Measurements from ENCODE around the gene ELF2. TPM values are rescaled to one million over a fixed set of nuclear protein-coding genes. Genes with fewer than 3 reads are reported as not detected.

Gene ELF2
- polyA plus RNA-seq, 4 donors: 8.1 to 43.3 (median 12.4) TPM

DNA sequence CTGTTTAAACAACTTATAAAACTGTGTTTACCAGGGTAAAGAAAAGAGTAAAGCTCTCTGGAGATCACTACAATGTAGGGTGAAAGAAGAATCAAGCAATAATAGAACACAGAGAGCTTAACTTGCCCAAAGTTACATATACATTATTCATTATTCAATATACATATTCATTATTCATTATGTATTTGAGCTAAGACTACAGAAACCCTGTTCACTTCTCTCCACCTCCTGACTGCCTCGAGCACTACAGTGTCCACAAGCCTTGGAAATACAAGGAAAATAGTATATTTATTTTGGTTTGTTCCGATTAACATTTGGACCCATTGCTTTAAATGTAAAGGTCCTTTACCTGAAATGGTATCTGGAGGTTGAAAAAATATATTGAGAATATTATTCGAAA is 35.9 kb upstream of the ELF2 start:
- Histone ChIP-seq H3K4me1 (ENCODE audit: control insufficient read depth in 3 of 3, insufficient read depth in 2 of 3, low read depth in 1 of 3, low read length in 2 of 3) (peaks cover 0 to 5% (median 0%) of the 10 kb centered on the region in 3 donors), H3K36me3 (ENCODE audit: control insufficient read depth in 3 of 3, insufficient read depth in 2 of 3, low read depth in 1 of 3, low read length in 3 of 3) (no peaks in the 10 kb centered on the region), H3K4me3 (ENCODE audit: low read depth in 1 of 3, low read length in 3 of 3) (no peak overlapping the region), H3K27me3 (ENCODE audit: control insufficient read depth in 3 of 3, insufficient read depth in 3 of 3, low read length in 3 of 3) (no peaks in the 10 kb centered on the region), H3K9me3 (ENCODE audit: control insufficient read depth in 2 of 2, insufficient read depth in 1 of 2, low read depth in 1 of 2, low read length in 1 of 2) (no peaks in the 10 kb centered on the region), H3K27ac (ENCODE audit: low read depth in 1 of 3, low read length in 2 of 3) (no peak overlapping the region)
- WGBS, 3 donors: 95 to 98% (median 96%) methylated on average over 3 of the region's 3 CpGs
- FAIRE-seq (no peak), DNase-seq (no peak)

GRCh38 chr4:139210486-139210885 is 33.5 kb upstream of the ELF2 start:
- H3K4me3 ChIP-seq (ENCODE audit: low read depth in 1 of 3, low read length in 3 of 3): no peak overlapping the region
- H3K27me3 ChIP-seq (ENCODE audit: control insufficient read depth in 3 of 3, insufficient read depth in 3 of 3, low read length in 3 of 3): no peaks in the 10 kb centered on the region
- 77 to 100% (median 94%) methylated on average over 1 of the region's 1 CpG for WGBS, 3 donors
- peaks cover 0 to 5% (median 0%) of the 10 kb centered on the region in 3 donors for H3K4me1 ChIP-seq (ENCODE audit: control insufficient read depth in 3 of 3, insufficient read depth in 2 of 3, low read depth in 1 of 3, low read length in 2 of 3)
- H3K27ac ChIP-seq (ENCODE audit: low read depth in 1 of 3, low read length in 2 of 3): no peak overlapping the region
- DNase-seq (no peak), FAIRE-seq (no peak)
- no peaks in the 10 kb centered on the region for H3K9me3 ChIP-seq (ENCODE audit: control insufficient read depth in 2 of 2, insufficient read depth in 1 of 2, low read depth in 1 of 2, low read length in 1 of 2)
- H3K36me3 ChIP-seq (ENCODE audit: control insufficient read depth in 3 of 3, insufficient read depth in 2 of 3, low read depth in 1 of 3, low read length in 3 of 3): no peaks in the 10 kb centered on the region

DNA sequence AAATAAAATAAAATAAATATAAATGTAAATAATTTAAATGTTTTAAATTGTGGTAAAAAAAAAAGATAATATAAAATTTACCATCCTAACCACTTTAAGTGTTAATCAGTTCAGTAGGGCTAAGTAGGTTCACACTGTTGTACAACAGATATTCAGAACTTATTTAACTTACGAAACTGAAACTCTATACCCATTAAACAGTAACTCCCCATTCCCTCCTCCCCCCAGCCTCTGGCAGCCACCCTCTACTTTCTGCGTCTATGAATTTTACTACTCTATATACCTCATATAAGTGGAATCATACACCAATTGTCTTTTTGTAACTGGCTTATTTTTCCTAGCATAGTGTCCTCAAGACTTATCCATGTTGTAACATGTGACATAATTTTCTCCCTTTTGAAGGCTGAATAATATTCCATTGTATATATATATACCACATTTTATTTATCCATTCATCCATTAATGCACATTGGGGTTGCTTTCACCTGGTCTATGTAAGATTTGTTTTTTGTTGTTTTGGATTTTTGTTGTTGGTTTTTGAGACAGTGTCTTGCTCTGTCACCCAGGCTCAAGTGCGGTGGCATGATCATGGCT is 32.5 kb upstream of the ELF2 start:
- no peaks in the 10 kb centered on the region for H3K36me3 ChIP-seq (ENCODE audit: control insufficient read depth in 3 of 3, insufficient read depth in 2 of 3, low read depth in 1 of 3, low read length in 3 of 3)
- H3K27ac ChIP-seq (ENCODE audit: low read depth in 1 of 3, low read length in 2 of 3): no peak overlapping the region
- WGBS, 3 donors: 86 to 93% (median 88%) methylated on average over 3 of the region's 3 CpGs
- H3K4me1 ChIP-seq (ENCODE audit: control insufficient read depth in 3 of 3, insufficient read depth in 2 of 3, low read depth in 1 of 3, low read length in 2 of 3): peaks cover 0 to 3% (median 0%) of the 10 kb centered on the region in 3 donors
- H3K4me3 ChIP-seq (ENCODE audit: low read depth in 1 of 3, low read length in 3 of 3): no peak overlapping the region
- no peaks in the 10 kb centered on the region for H3K9me3 ChIP-seq (ENCODE audit: control insufficient read depth in 2 of 2, insufficient read depth in 1 of 2, low read depth in 1 of 2, low read length in 1 of 2)
- FAIRE-seq: no peak
- no peak for DNase-seq
- H3K27me3 ChIP-seq (ENCODE audit: control insufficient read depth in 3 of 3, insufficient read depth in 3 of 3, low read length in 3 of 3): no peaks in the 10 kb centered on the region

DNA sequence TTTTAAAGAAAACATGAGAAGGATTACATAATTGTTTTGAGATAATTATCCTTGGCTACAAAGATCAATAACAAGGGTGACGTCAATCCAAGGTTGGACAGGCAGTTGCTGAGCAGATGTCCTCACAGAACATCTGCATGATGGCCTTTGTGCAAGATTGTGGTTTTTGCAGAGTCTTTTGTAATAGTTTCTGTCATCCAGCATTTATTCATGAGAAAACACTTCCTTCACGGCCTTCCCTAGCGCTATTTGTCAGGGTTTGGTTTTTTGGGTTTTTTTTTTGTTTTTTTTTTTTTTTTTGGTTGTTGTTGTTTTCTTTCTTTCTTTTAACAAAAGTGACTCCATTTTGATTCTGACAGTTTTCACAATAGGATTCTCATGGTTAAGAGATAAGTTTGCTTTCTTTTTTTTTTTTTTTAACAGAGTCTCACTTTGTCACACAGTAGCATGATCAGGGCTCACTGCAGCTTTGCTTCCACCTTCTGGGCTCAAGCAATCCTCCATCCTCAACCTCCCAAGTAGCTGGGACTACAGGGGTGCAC is 31.5 kb upstream of the ELF2 start:
- H3K27ac ChIP-seq (ENCODE audit: low read depth in 1 of 3, low read length in 2 of 3): peak overlapping the region in 1 of 3 donors; percentile 38
- no peak for FAIRE-seq

DNA sequence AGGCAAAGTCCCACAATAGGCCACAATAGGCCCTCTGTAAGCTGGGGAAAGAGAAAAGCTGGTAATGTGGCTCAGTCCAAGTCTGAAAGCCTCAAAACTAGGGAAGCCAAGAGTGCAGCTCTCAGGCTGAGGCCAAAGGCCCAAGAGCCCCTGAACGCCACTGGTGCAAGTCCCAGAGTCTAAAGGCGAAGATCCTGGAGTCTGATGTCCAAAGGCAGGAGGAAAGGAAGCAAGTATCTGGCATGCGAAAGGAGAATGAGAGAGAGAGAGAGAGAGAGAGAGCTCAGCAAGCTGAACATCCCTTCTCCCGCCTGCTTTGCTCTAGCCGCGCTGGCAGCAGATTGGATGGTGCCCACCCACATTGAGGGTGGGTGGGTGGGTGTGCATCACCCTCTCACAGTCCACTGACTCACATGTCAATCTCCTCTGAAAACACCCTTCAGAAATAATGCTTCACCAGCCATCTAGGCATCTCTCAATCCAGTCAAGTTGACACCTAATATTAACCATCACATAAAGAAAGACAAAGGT is 30.9 kb upstream of the ELF2 start:
- DNase-seq: no peak
- Histone ChIP-seq H3K27ac (ENCODE audit: low read depth in 1 of 3, low read length in 2 of 3) (peak overlapping the region in 1 of 3 donors; percentile 57), H3K27me3 (ENCODE audit: control insufficient read depth in 3 of 3, insufficient read depth in 3 of 3, low read length in 3 of 3) (no peaks in the 10 kb centered on the region), H3K9me3 (ENCODE audit: control insufficient read depth in 2 of 2, insufficient read depth in 1 of 2, low read depth in 1 of 2, low read length in 1 of 2) (no peaks in the 10 kb centered on the region), H3K4me1 (ENCODE audit: control insufficient read depth in 3 of 3, insufficient read depth in 2 of 3, low read depth in 1 of 3, low read length in 2 of 3) (no peaks in the 10 kb centered on the region), H3K36me3 (ENCODE audit: control insufficient read depth in 3 of 3, insufficient read depth in 2 of 3, low read depth in 1 of 3, low read length in 3 of 3) (no peaks in the 10 kb centered on the region), H3K4me3 (ENCODE audit: low read depth in 1 of 3, low read length in 3 of 3) (no peak overlapping the region)
- WGBS, 3 donors: 74 to 80% (median 77%) methylated on average over 5 to 6 of the region's 6 CpGs
- no peak for FAIRE-seq

More for the DNA sequence above, 31.5 kb upstream of the ELF2 start:
- Histone ChIP-seq H3K36me3 (ENCODE audit: control insufficient read depth in 3 of 3, insufficient read depth in 2 of 3, low read depth in 1 of 3, low read length in 3 of 3) (no peaks in the 10 kb centered on the region), H3K9me3 (ENCODE audit: control insufficient read depth in 2 of 2, insufficient read depth in 1 of 2, low read depth in 1 of 2, low read length in 1 of 2) (no peaks in the 10 kb centered on the region), H3K27me3 (ENCODE audit: control insufficient read depth in 3 of 3, insufficient read depth in 3 of 3, low read length in 3 of 3) (no peaks in the 10 kb centered on the region), H3K4me1 (ENCODE audit: control insufficient read depth in 3 of 3, insufficient read depth in 2 of 3, low read depth in 1 of 3, low read length in 2 of 3) (no peaks in the 10 kb centered on the region), H3K4me3 (ENCODE audit: low read depth in 1 of 3, low read length in 3 of 3) (no peak overlapping the region)
- 49 to 67% (median 55%) methylated on average over 3 of the region's 3 CpGs for WGBS, 3 donors
- DNase-seq: peak in 1 of 2 donors; percentile 13

DNA sequence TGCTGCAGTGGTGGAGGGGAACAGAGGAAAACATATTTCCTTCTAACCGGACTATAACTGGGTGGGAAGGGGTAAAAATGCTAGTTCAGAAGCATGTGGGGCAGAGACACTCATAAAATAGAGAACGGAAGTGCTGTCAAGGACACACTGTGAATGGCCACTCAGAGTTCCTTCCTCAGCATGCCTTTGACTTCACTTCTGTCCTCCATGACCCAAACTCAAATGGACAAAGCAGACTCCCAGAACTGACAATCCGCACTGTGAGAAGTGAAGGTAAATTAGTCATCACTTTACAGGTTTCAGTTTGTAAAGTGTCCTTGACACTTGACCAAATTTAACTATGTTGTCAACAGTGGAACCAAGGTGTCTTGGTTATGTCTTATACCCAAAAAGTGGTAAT is 30.2 kb upstream of the ELF2 start:
- H3K27ac ChIP-seq (ENCODE audit: low read depth in 1 of 3, low read length in 2 of 3): no peak overlapping the region
- no peaks in the 10 kb centered on the region for H3K9me3 ChIP-seq (ENCODE audit: control insufficient read depth in 2 of 2, insufficient read depth in 1 of 2, low read depth in 1 of 2, low read length in 1 of 2)
- H3K36me3 ChIP-seq (ENCODE audit: control insufficient read depth in 3 of 3, insufficient read depth in 2 of 3, low read depth in 1 of 3, low read length in 3 of 3): no peaks in the 10 kb centered on the region
- H3K4me1 ChIP-seq (ENCODE audit: control insufficient read depth in 3 of 3, insufficient read depth in 2 of 3, low read depth in 1 of 3, low read length in 2 of 3): no peaks in the 10 kb centered on the region
- H3K4me3 ChIP-seq (ENCODE audit: low read depth in 1 of 3, low read length in 3 of 3): no peak overlapping the region
- DNase-seq (no peak), FAIRE-seq (no peak)
- WGBS, 3 donors: 69 to 82% (median 80%) methylated on average over 3 of the region's 3 CpGs
- no peaks in the 10 kb centered on the region for H3K27me3 ChIP-seq (ENCODE audit: control insufficient read depth in 3 of 3, insufficient read depth in 3 of 3, low read length in 3 of 3)

- 92 to 98% (median 98%) methylated on average over 2 of the region's 2 CpGs for WGBS, 3 donors
- DNase-seq: no peak
- FAIRE-seq: no peak
- Histone ChIP-seq H3K27ac (ENCODE audit: low read depth in 1 of 3, low read length in 2 of 3) (no peak overlapping the region), H3K36me3 (ENCODE audit: control insufficient read depth in 3 of 3, insufficient read depth in 2 of 3, low read depth in 1 of 3, low read length in 3 of 3) (no peaks in the 10 kb centered on the region), H3K27me3 (ENCODE audit: control insufficient read depth in 3 of 3, insufficient read depth in 3 of 3, low read length in 3 of 3) (no peaks in the 10 kb centered on the region), H3K4me1 (ENCODE audit: control insufficient read depth in 3 of 3, insufficient read depth in 2 of 3, low read depth in 1 of 3, low read length in 2 of 3) (no peaks in the 10 kb centered on the region), H3K4me3 (ENCODE audit: low read depth in 1 of 3, low read length in 3 of 3) (no peak overlapping the region), H3K9me3 (ENCODE audit: control insufficient read depth in 2 of 2, insufficient read depth in 1 of 2, low read depth in 1 of 2, low read length in 1 of 2) (no peaks in the 10 kb centered on the region)
These were observed 26.0 kb upstream of the ELF2 start for GRCh38 chr4:139202991-139203390.

- no peak for FAIRE-seq
- no peak for DNase-seq
- Histone ChIP-seq H3K36me3 (ENCODE audit: control insufficient read depth in 3 of 3, insufficient read depth in 2 of 3, low read depth in 1 of 3, low read length in 3 of 3) (no peaks in the 10 kb centered on the region), H3K4me1 (ENCODE audit: control insufficient read depth in 3 of 3, insufficient read depth in 2 of 3, low read depth in 1 of 3, low read length in 2 of 3) (no peaks in the 10 kb centered on the region), H3K27me3 (ENCODE audit: control insufficient read depth in 3 of 3, insufficient read depth in 3 of 3, low read length in 3 of 3) (no peaks in the 10 kb centered on the region), H3K9me3 (ENCODE audit: control insufficient read depth in 2 of 2, insufficient read depth in 1 of 2, low read depth in 1 of 2, low read length in 1 of 2) (no peaks in the 10 kb centered on the region), H3K27ac (ENCODE audit: low read depth in 1 of 3, low read length in 2 of 3) (no peak overlapping the region), H3K4me3 (ENCODE audit: low read depth in 1 of 3, low read length in 3 of 3) (no peak overlapping the region)
- WGBS, 3 donors: 88 to 90% (median 90%) methylated on average over 4 of the region's 4 CpGs
These were observed 23.5 kb upstream of the ELF2 start for GRCh38 chr4:139200506-139200905.

GRCh38 chr4:139200102-139200501 is 23.1 kb upstream of the ELF2 start:
- WGBS, 3 donors: 56 to 77% (median 71%) methylated on average over 4 of the region's 4 CpGs
- FAIRE-seq: no peak
- H3K4me3 ChIP-seq (ENCODE audit: low read depth in 1 of 3, low read length in 3 of 3): no peak overlapping the region

More at GRCh38 chr4:139200102-139200501, 23.1 kb upstream of the ELF2 start:
- H3K9me3 ChIP-seq (ENCODE audit: control insufficient read depth in 2 of 2, insufficient read depth in 1 of 2, low read depth in 1 of 2, low read length in 1 of 2): no peaks in the 10 kb centered on the region
- H3K27me3 ChIP-seq (ENCODE audit: control insufficient read depth in 3 of 3, insufficient read depth in 3 of 3, low read length in 3 of 3): no peaks in the 10 kb centered on the region
- no peaks in the 10 kb centered on the region for H3K4me1 ChIP-seq (ENCODE audit: control insufficient read depth in 3 of 3, insufficient read depth in 2 of 3, low read depth in 1 of 3, low read length in 2 of 3)
- H3K27ac ChIP-seq (ENCODE audit: low read depth in 1 of 3, low read length in 2 of 3): no peak overlapping the region
- no peak for DNase-seq
- no peaks in the 10 kb centered on the region for H3K36me3 ChIP-seq (ENCODE audit: control insufficient read depth in 3 of 3, insufficient read depth in 2 of 3, low read depth in 1 of 3, low read length in 3 of 3)
